Thoracic aorta (tissue), 2 donors: ENCODE measurements around the gene CNTN4. TPM values are rescaled to one million over a fixed set of nuclear protein-coding genes. Genes with fewer than 3 reads are reported as not detected.

Experiments
- ATAC-seq: fragments of 150-250 bp; one replicate; pipeline ENCODE4 v1.8.0; 2017; ENCODE audit warnings: low read depth; ENCODE audit not compliant: insufficient number of reproducible peaks, low FRiP score
- DNase-seq: peaks from one replicate; pipeline ENCODE4 v3.0.0-alpha.2; 2020; ENCODE audit warnings: low spot score
- H3K27ac ChIP-seq, 2 donors: fragments of 200-600 bp; sonication (generic); 1 replicate in 1 of 2; 2 replicates in 1 of 2; pipeline ENCODE4 v1.5.1; 2016; ENCODE audit warnings: mild to moderate bottlenecking in 2 of 2, moderate library complexity in 2 of 2
- H3K27me3 ChIP-seq: fragments of 200-600 bp; sonication (generic); replicated peaks from 2 replicates; pipeline ENCODE4 v1.6.0; 2016; ENCODE audit warnings: mild to moderate bottlenecking; ENCODE audit not compliant: insufficient read depth
- H3K36me3 ChIP-seq: fragments of 200-600 bp; sonication (generic); one replicate; pipeline ENCODE4 v1.5.1; 2016
- H3K4me1 ChIP-seq, 2 donors: fragments of 200-600 bp; sonication (generic); 1 replicate in 1 of 2; 2 replicates in 1 of 2; pipeline versions ENCODE4 v1.5.1 to v1.6.0; 2016; ENCODE audit warnings: low read depth in 2 of 2, mild to moderate bottlenecking in 1 of 2; ENCODE audit not compliant: control insufficient read depth in 1 of 2
- H3K4me3 ChIP-seq: fragments of 200-600 bp; sonication (generic); 2 replicates; pipeline ENCODE4 v1.5.1; 2016; ENCODE audit warnings: mild to moderate bottlenecking
- H3K9me3 ChIP-seq: fragments of 200-600 bp; sonication (generic); 2 replicates; pipeline ENCODE4 v1.5.1; 2016
- CTCF ChIP-seq: fragments of 200-600 bp; sonication (generic); IDR thresholded peaks from one replicate; pipeline ENCODE4 v1.5.1; 2019; ENCODE audit warnings: antibody characterized with exemption
- total RNA-seq, 2 donors: library from RNA; depleted of rRNA; stranded (reverse); fragments of >200 nt; gene quantifications; one replicate each; pipeline versions ENCODE4 v1.1.0 to v1.2.3, GENCODE V29; 2016

Gene CNTN4
- total RNA-seq, 2 donors from 2014 or later: 103 to 116 TPM

GRCh38 chr3:3080309-3080708 is 981.6 kb downstream of the CNTN4 start:
- Histone ChIP-seq H3K27ac (no peak overlapping the region), H3K9me3 (no peaks in the 10 kb centered on the region), H3K36me3 (no peaks in the 10 kb centered on the region), H3K4me1 (no peaks in the 10 kb centered on the region), H3K4me3 (no peak overlapping the region), H3K27me3 (no peaks in the 10 kb centered on the region)
- DNase-seq (no peak), ATAC-seq (no peak)
- TF ChIP-seq CTCF: no peak

- ATAC-seq (no peak), DNase-seq (no peak)
- Histone ChIP-seq H3K4me3 (no peak overlapping the region), H3K4me1 (no peaks in the 10 kb centered on the region), H3K27ac (no peak overlapping the region), H3K9me3 (no peaks in the 10 kb centered on the region), H3K27me3 (no peaks in the 10 kb centered on the region), H3K36me3 (no peaks in the 10 kb centered on the region)
- TF ChIP-seq CTCF: no peak
Observed at GRCh38 chr3:3081381-3082233, 982.9 kb downstream of the CNTN4 start.

- DNase-seq (no peak), ATAC-seq (no peak)
- H3K27ac ChIP-seq: no peak overlapping the region
- no peaks in the 10 kb centered on the region for H3K4me1 ChIP-seq
- H3K36me3 ChIP-seq: no peaks in the 10 kb centered on the region
- no peaks in the 10 kb centered on the region for H3K27me3 ChIP-seq
- no peak overlapping the region for H3K4me3 ChIP-seq
- TF ChIP-seq CTCF: no peak
- H3K9me3 ChIP-seq: no peaks in the 10 kb centered on the region
Observed at GRCh38 chr3:3082234-3082924, 983.7 kb downstream of the CNTN4 start.

- no peaks in the 10 kb centered on the region for H3K36me3 ChIP-seq
- H3K4me1 ChIP-seq: no peaks in the 10 kb centered on the region
- no peak overlapping the region for H3K4me3 ChIP-seq
- no peaks in the 10 kb centered on the region for H3K27me3 ChIP-seq
- H3K9me3 ChIP-seq: no peaks in the 10 kb centered on the region
- DNase-seq: no peak
- no peak overlapping the region for H3K27ac ChIP-seq
- ATAC-seq: no peak
- no peak for TF ChIP-seq CTCF
Observed at GRCh38 chr3:3084890-3085289, 986.2 kb downstream of the CNTN4 start.

- TF ChIP-seq CTCF: no peak
- Histone ChIP-seq H3K36me3 (no peaks in the 10 kb centered on the region), H3K27ac (no peak overlapping the region), H3K4me1 (no peaks in the 10 kb centered on the region), H3K4me3 (no peak overlapping the region), H3K9me3 (no peaks in the 10 kb centered on the region), H3K27me3 (no peaks in the 10 kb centered on the region)
- ATAC-seq: no peak
- DNase-seq: no peak
Observed at GRCh38 chr3:3085782-3086181, 987.1 kb downstream of the CNTN4 start.
